OCI-LY1 (cell line): Measurements from ENCODE around the gene SSH2.

Experiments used
- H2AFZ ChIP-seq: fragments of 200-600 bp; sonication (generic), shearing (Covaris generic); 2 replicates; pipeline ENCODE4 v1.6.0; 2014; ENCODE audit warnings: antibody characterized with exemption, mild to moderate bottlenecking, low read length
- H3F3A ChIP-seq: fragments of 200-600 bp; sonication (generic), shearing (Covaris generic); 2 replicates; pipeline ENCODE4 v1.6.0; 2014; ENCODE audit warnings: mild to moderate bottlenecking, antibody characterized with exemption, low read length, moderate library complexity; ENCODE audit not compliant: insufficient read depth
- H3K27ac ChIP-seq: fragments of 200-600 bp; sonication (generic); 2 replicates; pipeline ENCODE4 v1.5.1; 2014; ENCODE audit warnings: low read length, mixed run types, mild to moderate bottlenecking, low read depth; ENCODE audit not compliant: poor library complexity, severe bottlenecking
- H3K27me3 ChIP-seq: fragments of 200-600 bp; sonication (generic); 2 replicates; pipeline ENCODE4 v1.6.0; 2014; ENCODE audit warnings: antibody characterized with exemption, mild to moderate bottlenecking, low read length, moderate library complexity; ENCODE audit not compliant: insufficient read depth
- H3K36me3 ChIP-seq: fragments of 200-600 bp; sonication (generic); 2 replicates; pipeline ENCODE4 v1.6.1; 2014; ENCODE audit warnings: mild to moderate bottlenecking, antibody characterized with exemption, low read length, moderate library complexity, mixed read lengths; ENCODE audit not compliant: insufficient read depth
- H3K4me1 ChIP-seq: fragments of 200-600 bp; sonication (generic); 2 replicates; pipeline ENCODE4 v1.5.1; 2014; ENCODE audit warnings: mild to moderate bottlenecking, low read length, moderate library complexity; ENCODE audit not compliant: insufficient read depth, severe bottlenecking
- H3K4me2 ChIP-seq: fragments of 200-600 bp; sonication (generic), shearing (Covaris generic); 2 replicates; pipeline ENCODE4 v1.6.1; 2014; ENCODE audit warnings: low read length
- H3K4me3 ChIP-seq: fragments of 200-600 bp; sonication (generic); 2 replicates; pipeline ENCODE4 v1.5.1; 2014; ENCODE audit warnings: low read length, low read depth, mild to moderate bottlenecking, mixed read lengths; ENCODE audit not compliant: poor library complexity, severe bottlenecking
- H3K79me2 ChIP-seq: fragments of 200-600 bp; shearing (Covaris generic); 2 replicates; pipeline ENCODE4 v1.6.1; 2016; ENCODE audit warnings: mixed run types, low read length, mixed read lengths; ENCODE audit not compliant: insufficient read depth
- H3K9ac ChIP-seq: fragments of 200-600 bp; sonication (generic), shearing (Covaris generic); 2 replicates; pipeline ENCODE4 v1.6.1; 2014; ENCODE audit warnings: mild to moderate bottlenecking, low read length, mixed read lengths
- H3K9me2 ChIP-seq: fragments of 200-600 bp; sonication (generic), shearing (Covaris generic); 2 replicates; pipeline ENCODE4 v1.6.1; 2014; ENCODE audit warnings: low read depth, mild to moderate bottlenecking, low read length, mixed read lengths
- H3K9me3 ChIP-seq: fragments of 200-600 bp; shearing (Covaris generic); 2 replicates; pipeline ENCODE4 v1.6.1; 2014; ENCODE audit warnings: low read length, mixed read lengths
- H4K20me1 ChIP-seq: fragments of 200-600 bp; sonication (generic), shearing (Covaris generic); 2 replicates; pipeline ENCODE4 v1.6.0; 2016; ENCODE audit warnings: mild to moderate bottlenecking, low read length; ENCODE audit not compliant: insufficient read depth
- CTCF ChIP-seq: fragments of 200-600 bp; sonication (generic), shearing (Covaris generic); IDR thresholded peaks from 2 replicates; pipeline ENCODE4 v1.5.1; 2017; ENCODE audit warnings: mild to moderate bottlenecking, antibody characterized with exemption, low read length, moderate library complexity, mixed read lengths
- EZH2 ChIP-seq: fragments of 200-600 bp; sonication (generic), shearing (Covaris generic); IDR thresholded peaks from 2 replicates; pipeline ENCODE4 v1.8.0; 2017; ENCODE audit warnings: borderline replicate concordance, mixed run types, mild to moderate bottlenecking, antibody characterized with exemption, low read length, moderate library complexity, mixed read lengths

The SSH2 gene

GRCh38 chr17:29972277-29972676 is 42.2 kb upstream of the SSH2 start:
- Histone ChIP-seq H3K9ac (no peak overlapping the region), H3K27me3 (no peaks in the 10 kb centered on the region), H3K4me2 (no peak overlapping the region), H3K9me3 (no peaks in the 10 kb centered on the region), H3F3A (no peaks in the 10 kb centered on the region), H4K20me1 (no peaks in the 10 kb centered on the region), H3K4me1 (peaks cover 5% of the 10 kb centered on the region), H3K4me3 (no peak overlapping the region), H3K9me2 (no peaks in the 10 kb centered on the region), H3K36me3 (no peaks in the 10 kb centered on the region), H2AFZ (no peak overlapping the region), H3K27ac (no peak overlapping the region), H3K79me2 (no peaks in the 10 kb centered on the region)
- no peak for TF ChIP-seq CTCF
- no peak for TF ChIP-seq EZH2

GRCh38 chr17:29968271-29968670 is 38.2 kb upstream of the SSH2 start:
- Histone ChIP-seq H4K20me1 (no peaks in the 10 kb centered on the region), H3K9me2 (no peaks in the 10 kb centered on the region), H3K9me3 (no peaks in the 10 kb centered on the region), H3K4me1 (peaks cover 5% of the 10 kb centered on the region), H3K4me2 (no peak overlapping the region), H3K9ac (no peak overlapping the region), H3K4me3 (no peak overlapping the region), H3K36me3 (no peaks in the 10 kb centered on the region), H2AFZ (no peak overlapping the region), H3F3A (no peaks in the 10 kb centered on the region), H3K27ac (no peak overlapping the region), H3K79me2 (no peaks in the 10 kb centered on the region), H3K27me3 (no peaks in the 10 kb centered on the region)
- TF ChIP-seq EZH2 (no peak), CTCF (no peak)

DNA sequence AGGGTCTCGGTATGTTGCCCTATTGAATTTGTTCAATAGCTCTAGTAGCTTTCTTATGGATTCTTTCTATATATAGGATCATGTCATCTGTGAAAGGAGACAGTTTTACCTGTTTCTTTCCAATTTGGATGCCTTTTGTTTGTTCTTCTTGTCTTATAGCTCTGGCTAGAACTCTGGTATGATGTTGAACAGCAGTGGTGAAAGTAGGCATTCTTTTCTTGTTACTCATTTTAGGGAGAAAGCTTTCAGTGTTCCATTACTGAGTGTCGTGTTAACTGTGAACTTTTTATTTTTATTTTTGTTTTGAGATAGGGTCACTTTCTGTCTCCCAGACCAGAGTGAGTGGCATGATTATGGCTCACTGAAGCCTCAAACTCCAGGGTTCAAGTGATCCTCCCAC is 32.6 kb upstream of the SSH2 start:
- Histone ChIP-seq H3K27ac (no peak overlapping the region), H4K20me1 (no peaks in the 10 kb centered on the region), H3K4me1 (no peaks in the 10 kb centered on the region), H3K27me3 (no peaks in the 10 kb centered on the region), H3F3A (no peaks in the 10 kb centered on the region), H2AFZ (no peak overlapping the region), H3K9me2 (no peaks in the 10 kb centered on the region), H3K36me3 (no peaks in the 10 kb centered on the region), H3K4me3 (no peak overlapping the region), H3K79me2 (no peaks in the 10 kb centered on the region), H3K4me2 (no peak overlapping the region), H3K9ac (no peak overlapping the region), H3K9me3 (no peaks in the 10 kb centered on the region)
- TF ChIP-seq CTCF: no peak
